ENCODE results near the gene MICAL3. TPM values are rescaled to one million over a fixed set of nuclear protein-coding genes. Genes with fewer than 3 reads are reported as not detected.
"Not testable (repeated sequence)": the region's sequence is repeated elsewhere in the genome, so short reads cannot be mapped to it uniquely, and the experiment has no call there.

MICAL3 gene
- total RNA-seq, 1 donor from 2014 or later, result 63.5 TPM

GRCh38 chr22:18000441-18001039, 23.8 kb downstream of the MICAL3 start:
- no peak for DNase-seq (ENCODE audit: extremely low read depth, low read depth, low spot score)

DNA sequence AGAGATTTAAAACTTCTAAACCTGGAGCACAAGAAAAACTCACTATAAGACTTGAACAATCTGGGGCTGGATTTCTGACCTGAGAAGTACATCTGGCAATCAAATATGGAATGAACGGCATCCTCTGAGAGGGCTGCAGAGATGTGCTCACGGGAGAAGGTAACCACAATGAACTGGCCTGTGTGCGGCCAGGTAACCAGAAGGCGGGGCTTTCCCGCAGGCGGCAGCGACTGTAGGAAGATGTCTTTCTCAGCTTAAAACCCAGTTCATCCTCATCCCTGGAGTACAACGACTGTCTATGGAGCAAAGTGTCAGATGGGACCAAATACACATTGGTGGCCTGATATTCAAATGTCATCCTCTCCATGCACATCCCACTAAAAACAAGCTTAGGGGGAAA, 24.5 kb downstream of the MICAL3 start:
- no peak for DNase-seq (ENCODE audit: extremely low read depth, low read depth, low spot score)

- no peak for DNase-seq (ENCODE audit: extremely low read depth, low read depth, low spot score)
Observed at GRCh38 chr22:17998913-17999312, 25.4 kb downstream of the MICAL3 start.

GRCh38 chr22:17997456-17997855, 26.9 kb downstream of the MICAL3 start:
- no peak for DNase-seq (ENCODE audit: extremely low read depth, low read depth, low spot score)

GRCh38 chr22:17995256-17995655, 29.1 kb downstream of the MICAL3 start:
- DNase-seq (ENCODE audit: extremely low read depth, low read depth, low spot score), result not testable (repeated sequence)

- no peak for DNase-seq (ENCODE audit: extremely low read depth, low read depth, low spot score)
Observed at GRCh38 chr22:17994424-17995108, 29.8 kb downstream of the MICAL3 start.

DNA sequence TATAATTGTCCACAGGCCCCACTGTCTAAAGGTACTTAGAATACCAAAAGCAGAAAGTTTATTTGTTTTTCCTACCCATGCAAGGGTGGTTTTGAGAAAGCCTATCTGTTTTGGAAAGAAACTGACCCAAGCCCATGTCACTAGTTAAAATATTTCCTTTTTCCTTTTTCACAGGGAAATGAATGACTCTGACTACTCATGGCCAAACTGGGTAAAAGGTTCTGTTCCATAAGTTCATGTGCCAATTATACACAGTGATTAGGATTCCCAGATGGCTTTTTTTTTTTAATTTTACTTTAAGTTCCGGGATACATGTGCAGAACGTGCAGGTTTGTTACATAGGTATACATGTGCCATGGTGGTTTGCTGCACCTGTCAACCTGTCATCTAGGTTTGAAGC, 31.4 kb downstream of the MICAL3 start:
- DNase-seq (ENCODE audit: extremely low read depth, low read depth, low spot score), result not testable (repeated sequence)

DNA sequence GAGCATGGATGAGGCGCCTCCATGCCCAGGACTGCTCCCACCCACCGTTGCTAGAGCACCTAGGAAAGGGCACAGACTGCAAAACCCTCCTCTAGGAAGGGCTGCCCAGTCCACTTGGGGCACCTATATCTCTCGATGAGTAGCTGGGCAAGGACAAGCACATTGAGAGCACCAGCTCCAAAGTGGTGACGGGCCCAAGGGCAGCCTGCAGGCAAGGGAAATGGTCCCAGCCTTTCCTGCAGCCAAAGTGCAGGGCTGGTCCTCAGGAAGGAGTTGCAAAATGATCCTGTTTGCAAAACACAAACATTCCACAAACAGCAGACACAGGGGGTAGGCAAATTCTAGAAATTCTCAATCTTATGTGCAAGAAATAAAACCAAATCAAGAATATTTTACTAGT, 32.4 kb downstream of the MICAL3 start:
- DNase-seq (ENCODE audit: extremely low read depth, low read depth, low spot score), result not testable (repeated sequence)

GRCh38 chr22:17990942-17991341, 33.4 kb downstream of the MICAL3 start:
- no peak for DNase-seq (ENCODE audit: extremely low read depth, low read depth, low spot score)

DNA sequence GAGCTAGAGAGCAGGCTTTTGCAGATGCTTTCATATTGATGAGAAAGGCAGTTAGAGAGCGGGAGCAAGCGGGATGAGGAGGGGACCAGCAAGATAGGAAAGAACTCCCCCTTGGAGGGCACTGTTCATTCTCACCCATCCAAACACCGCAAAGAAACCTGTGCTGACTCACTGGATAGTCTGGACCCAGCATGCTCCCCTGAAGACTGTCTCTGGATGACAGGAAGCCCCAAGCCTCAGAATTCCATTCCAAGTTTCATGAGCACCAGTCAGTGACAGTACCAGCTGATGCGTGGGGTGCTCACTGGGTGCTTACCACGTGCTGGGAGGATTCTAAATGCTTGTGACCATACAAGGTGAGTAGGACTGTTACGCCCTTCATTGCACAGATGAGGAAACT, 34.2 kb downstream of the MICAL3 start:
- DNase-seq (ENCODE audit: extremely low read depth, low read depth, low spot score), result no peak

GRCh38 chr22:17988800-17989513, 35.4 kb downstream of the MICAL3 start:
- no peak for DNase-seq (ENCODE audit: extremely low read depth, low read depth, low spot score)

- no peak for DNase-seq (ENCODE audit: extremely low read depth, low read depth, low spot score)
Observed at GRCh38 chr22:17985606-17986005, 38.8 kb downstream of the MICAL3 start.

DNA sequence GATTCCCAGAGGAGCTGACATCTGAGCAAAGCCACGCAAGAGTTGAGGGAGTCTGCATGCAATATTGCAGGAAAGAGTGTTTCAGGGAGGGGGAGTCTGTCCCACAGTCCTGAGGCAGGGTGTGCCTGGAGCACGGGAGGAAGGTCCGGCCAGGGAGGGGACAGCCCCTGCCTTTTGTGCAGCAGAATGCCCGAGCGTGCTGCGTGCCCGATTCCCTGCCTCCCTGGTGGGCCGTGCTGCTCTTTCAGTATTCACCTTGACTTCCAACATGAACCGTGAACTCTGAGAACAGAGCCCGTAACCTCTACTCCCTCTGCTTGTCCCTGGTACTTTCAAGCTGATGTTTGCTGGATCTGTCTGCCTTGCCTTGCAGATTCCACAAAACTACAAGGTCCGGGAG, 39.3 kb downstream of the MICAL3 start:
- DNase-seq (ENCODE audit: extremely low read depth, low read depth, low spot score), result not testable (repeated sequence)

GRCh38 chr22:17984114-17984513, 40.2 kb downstream of the MICAL3 start:
- no peak for DNase-seq (ENCODE audit: extremely low read depth, low read depth, low spot score)

DNA sequence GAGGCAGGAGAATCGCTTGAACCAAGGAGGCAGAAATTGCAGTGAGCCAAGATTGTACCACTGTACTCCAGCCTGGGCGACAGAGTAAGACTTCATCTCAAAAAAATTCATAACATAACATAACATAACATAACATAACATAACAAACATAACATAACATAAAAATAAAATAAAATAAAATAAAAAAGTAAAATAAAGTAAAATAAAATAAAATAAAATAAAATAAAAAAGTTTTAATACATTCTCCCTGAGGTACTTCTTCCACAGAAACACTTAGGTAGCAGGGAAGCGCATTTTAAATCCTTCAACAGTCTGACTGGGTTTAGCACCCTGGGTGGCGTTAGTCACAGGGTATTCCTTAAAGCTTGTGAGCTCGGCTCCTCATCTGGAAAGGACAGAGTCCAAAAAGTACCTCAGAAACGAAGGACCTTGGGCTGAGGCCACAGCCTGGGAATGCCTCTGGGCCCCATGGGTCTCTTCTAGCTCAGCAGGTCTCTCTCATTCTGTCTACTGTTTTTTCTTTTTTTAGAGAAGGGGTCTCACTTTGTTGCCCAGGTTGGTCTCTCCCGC, 41.7 kb downstream of the MICAL3 start:
- DNase-seq (ENCODE audit: extremely low read depth, low read depth, low spot score), result no peak

DNA sequence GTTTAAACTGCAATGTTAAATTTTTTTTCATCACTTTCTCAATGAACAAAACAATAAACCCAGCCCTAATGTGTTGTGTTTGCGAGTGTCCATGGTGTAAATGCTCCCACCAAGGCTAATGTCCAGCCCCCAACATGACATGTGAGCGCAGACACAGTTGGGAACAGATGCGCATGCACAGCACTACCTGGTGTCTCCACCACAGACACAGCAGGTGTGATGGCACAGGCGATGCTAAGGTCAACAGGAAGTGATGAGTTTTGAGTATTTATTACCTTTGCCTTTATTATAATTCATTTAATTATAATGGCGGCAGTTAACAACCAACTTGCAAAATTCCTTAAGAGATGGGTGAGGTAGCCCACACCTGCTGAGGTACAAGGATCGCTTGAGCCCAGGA, 42.9 kb downstream of the MICAL3 start:
- no peak for DNase-seq (ENCODE audit: extremely low read depth, low read depth, low spot score)

DNA sequence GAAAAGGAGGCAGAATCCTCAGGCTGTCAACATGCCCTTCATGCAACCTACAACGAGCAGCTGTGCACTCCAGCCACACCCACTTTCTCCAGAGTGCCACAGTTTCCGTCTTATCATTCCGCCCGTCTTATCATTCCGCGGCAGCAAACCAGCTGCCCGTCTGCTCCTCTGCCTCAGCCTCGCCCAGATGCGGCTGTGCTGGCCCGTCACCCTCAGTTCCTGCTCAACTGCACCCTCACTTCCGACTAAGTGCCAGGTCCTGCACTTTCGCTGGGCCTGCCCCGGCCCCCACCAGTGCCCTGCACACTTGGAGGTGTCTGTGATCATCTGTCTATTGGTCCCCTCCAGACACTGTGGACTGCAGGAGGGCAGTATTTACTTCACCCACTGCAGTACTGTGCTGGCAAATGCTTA, 43.7 kb downstream of the MICAL3 start:
- no peak for DNase-seq (ENCODE audit: extremely low read depth, low read depth, low spot score)

- DNase-seq (ENCODE audit: extremely low read depth, low read depth, low spot score), result no peak
Observed at GRCh38 chr22:17980015-17980590, 44.3 kb downstream of the MICAL3 start.

DNA sequence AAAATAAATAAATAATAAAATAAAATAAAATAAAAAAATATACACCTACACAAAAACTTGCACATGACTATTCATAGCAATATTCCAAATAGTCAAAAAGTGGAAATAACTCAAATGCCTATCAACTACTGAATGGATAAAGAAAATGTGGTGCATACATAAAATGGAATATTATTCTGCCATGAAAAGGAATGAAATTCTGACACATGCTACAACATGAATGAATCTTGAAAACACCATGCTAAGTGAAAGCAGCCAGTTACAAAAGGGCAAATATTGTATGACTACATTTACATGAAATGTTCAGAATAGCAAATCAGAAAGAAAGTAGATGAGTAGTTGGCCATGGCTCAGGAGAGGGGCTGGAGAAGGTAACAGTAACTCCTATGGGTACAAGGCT, 46.3 kb downstream of the MICAL3 start:
- DNase-seq (ENCODE audit: extremely low read depth, low read depth, low spot score), result no peak

GRCh38 chr22:17977371-17977770, 47.0 kb downstream of the MICAL3 start:
- DNase-seq (ENCODE audit: extremely low read depth, low read depth, low spot score), result no peak

DNA sequence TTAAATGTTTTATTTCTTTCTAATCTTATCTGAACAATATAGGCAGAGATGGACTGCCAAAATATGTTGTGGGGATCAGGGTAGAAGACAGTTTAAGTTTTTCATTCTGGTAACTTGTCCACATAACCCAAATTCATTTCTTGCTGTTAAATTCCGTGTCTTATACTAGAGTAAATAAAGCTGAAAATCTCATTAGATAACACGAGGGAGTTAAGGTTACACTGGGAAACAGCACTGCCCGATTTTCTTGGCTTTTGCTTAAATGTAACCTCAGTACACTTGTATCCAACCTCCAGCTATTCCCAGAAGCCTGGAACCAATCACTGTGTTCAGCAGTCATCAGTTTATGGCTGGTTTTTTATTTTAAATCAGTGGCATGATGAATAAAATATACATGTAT, 48.2 kb downstream of the MICAL3 start:
- no peak for DNase-seq (ENCODE audit: extremely low read depth, low read depth, low spot score)

Measured in glomerular endothelial cell (primary cell).